Transverse colon (tissue), 4 donors: Measurements from ENCODE around the gene RER1. TPM values are rescaled to one million over a fixed set of nuclear protein-coding genes. Genes with fewer than 3 reads are reported as not detected.

Experiments
- DNase-seq: peaks from one replicate; pipeline ENCODE4 v3.0.0-alpha.2; 2019
- H3K27ac ChIP-seq, 4 donors: fragments of 200-600 bp; sonication (generic); 2 replicates each; pipeline ENCODE4 v1.5.1; 2016 to 2018; ENCODE audit warnings: inconsistent platforms in 4 of 4
- H3K27me3 ChIP-seq: fragments of 200-600 bp; sonication (generic); 2 replicates; pipeline ENCODE4 v1.5.1; 2017; ENCODE audit warnings: inconsistent platforms
- H3K36me3 ChIP-seq, 4 donors: fragments of 200-600 bp; sonication (generic); 2 replicates each; pipeline ENCODE4 v1.5.1; 2017 to 2019; ENCODE audit warnings: inconsistent platforms in 4 of 4
- H3K4me1 ChIP-seq, 4 donors: fragments of 200-600 bp; sonication (generic); 2 replicates each; pipeline ENCODE4 v1.5.1; 2017 to 2020; ENCODE audit warnings: inconsistent platforms in 4 of 4
- H3K4me3 ChIP-seq, 4 donors: fragments of 200-600 bp; sonication (generic); 1 replicate in 1 of 4; 2 replicates in 3 of 4; pipeline versions ENCODE4 v1.5.1 to v1.6.1; 2017 to 2019; ENCODE audit warnings: inconsistent platforms in 4 of 4
- H3K9me3 ChIP-seq, 2 donors: fragments of 200-600 bp; sonication (generic); 2 replicates each; pipeline ENCODE4 v1.5.1; 2017 to 2019; ENCODE audit warnings: inconsistent platforms in 2 of 2
- EP300 ChIP-seq: sonication (generic); formaldehyde crosslinking; IDR thresholded peaks from one replicate; pipeline ENCODE4 v1.6.1; 2017; ENCODE audit warnings: antibody characterized with exemption, low read depth
- POLR2A ChIP-seq: fragments of 450-650 bp; IDR thresholded peaks from one replicate; pipeline ENCODE4 v1.6.1; 2016; ENCODE audit warnings: antibody characterized with exemption, mild to moderate bottlenecking, moderate library complexity
- POLR2AphosphoS5 ChIP-seq, 3 donors: sonication (generic); formaldehyde crosslinking; IDR thresholded peaks; one replicate each; pipeline ENCODE4 v1.6.1; 2016; ENCODE audit warnings: antibody characterized with exemption in 3 of 3
- WGBS, 2 donors: methylation state at CpG; one replicate each; pipeline ENCODE4 v1.1.5; 2018; ENCODE audit warnings: low coverage in 1 of 2; 5-methylcytosine and 5-hydroxymethylcytosine counted together
- in situ Hi-C, 4 donors: fragments of 200-750 bp; cut with MboI; loops; one replicate each; pipeline versions ENCODE4 v1.15.0 to v1.15.1; 2017; ENCODE audit warnings: low sequenced_read_pairs in 3 of 4, low pct_ligation_motif_present in 1 of 4, low pct_unique_long_range_greater_than_20kb in 1 of 4
- intact Hi-C: fragments of 100-400 bp; cut with DNase I; formaldehyde crosslinking; loops from one replicate; pipeline ENCODE4 v1.15.1; 2023; ENCODE audit warnings: low total_unique reads
- total RNA-seq, 4 donors: library from RNA; depleted of rRNA; stranded (reverse); fragments of >200 nt; gene quantifications; one replicate each; pipeline ENCODE4 v1.1.0, GENCODE V29; 2016
- TF ChIP-seq, protein P1 (sequence below), 5 experiments: fragments of 200-600 bp in 3 of 5; fragments of 450-650 bp in 2 of 5; sonication (generic) in 3 of 5; IDR thresholded peaks; 1 replicate in 2 of 5; 2 replicates in 3 of 5; pipeline ENCODE4 v1.5.1; 2016 to 2017; ENCODE audit warnings: antibody characterized with exemption in 5 of 5, inconsistent platforms in 3 of 5, mild to moderate bottlenecking in 2 of 5, moderate library complexity in 1 of 5

The RER1 gene
- total RNA-seq, 4 donors from 2014 or later, result 36.2 to 129 (median 111) TPM

DNA sequence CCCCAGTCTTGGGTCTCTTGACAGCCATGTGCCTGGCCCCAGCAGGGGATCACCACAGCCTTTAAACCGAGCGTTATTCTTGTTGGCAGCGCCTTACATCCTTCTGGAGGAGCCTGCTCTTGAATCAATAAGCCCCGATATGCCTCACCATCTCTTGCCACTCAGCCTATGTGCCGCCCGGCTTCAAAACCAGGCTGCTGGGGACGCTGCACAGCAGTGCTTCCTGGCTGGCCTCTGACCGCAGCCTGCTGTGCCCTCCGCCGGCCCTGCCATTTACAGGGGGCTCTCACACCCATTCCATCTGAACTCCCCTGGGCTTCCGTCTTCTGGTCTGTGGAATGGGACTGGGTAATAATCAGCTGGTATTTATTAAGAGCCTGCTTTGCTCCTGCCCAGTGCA is 23.7 kb downstream of the RER1 start:
- Histone ChIP-seq H3K27me3 (peaks cover 29% of the 10 kb centered on the region), H3K4me1 (peaks cover 19 to 44% (median 34%) of the 10 kb centered on the region in 4 donors), H3K27ac (peak overlapping the region; percentile 73 to 84 (median 76)), H3K4me3 (peak overlapping the region in 1 of 4 donors; percentile 35), H3K9me3 (no peaks in the 10 kb centered on the region), H3K36me3 (no peaks in the 10 kb centered on the region)
- TF ChIP-seq EP300, result no peak
- TF ChIP-seq POLR2AphosphoS5 (IDR thresholded peaks at IDR 0.05), result no peak
- intact Hi-C loops (loop anchor here (5.0 kb wide), 1 partner anchor 132 kb away; no protein-coding TSS in a partner anchor), in situ Hi-C loops (loop anchor here (10.0 to 25.0 kb wide), 4 partner anchors 129 to 229 kb away; partner anchors contain the start of genes MMEL1 (in 1 of the 4) and TNFRSF14 (in 1 of the 4))
- no peak for DNase-seq
- WGBS, 2 donors, result 20 to 47% methylated on average over 3 to 11 of the region's 11 CpGs

DNA sequence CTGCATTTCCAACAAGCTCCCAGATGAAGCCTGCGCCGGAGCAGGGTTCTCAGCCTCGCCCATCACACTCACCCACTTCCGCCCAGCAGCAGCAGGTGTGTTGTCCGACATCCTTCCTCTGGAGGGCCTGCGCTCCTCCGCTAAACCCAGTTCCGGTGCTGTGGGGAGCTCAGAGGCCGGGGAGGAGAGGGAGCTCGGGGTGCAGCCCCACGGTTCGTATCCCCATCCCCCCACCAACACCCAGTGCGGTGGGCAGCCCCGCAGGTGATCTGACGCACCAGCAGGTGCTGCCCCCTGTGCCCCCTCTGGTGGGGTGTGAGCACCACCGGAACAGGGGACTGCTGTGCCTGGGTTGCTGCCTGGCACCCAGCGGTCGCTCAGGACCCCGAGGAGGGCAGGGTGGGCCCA is 24.2 kb downstream of the RER1 start:
- intact Hi-C loops (loop anchor here (5.0 kb wide), 1 partner anchor 131 kb away; no protein-coding TSS in a partner anchor), in situ Hi-C loops (loop anchor here (10.0 to 25.0 kb wide), 4 partner anchors 129 to 229 kb away; partner anchors contain the start of genes MMEL1 (in 1 of the 4) and TNFRSF14 (in 1 of the 4))
- WGBS, 2 donors, result 20 to 39% methylated on average over 3 to 17 of the region's 19 CpGs
- H3K27me3 ChIP-seq, result peaks cover 34% of the 10 kb centered on the region
- TF ChIP-seq POLR2AphosphoS5 (IDR thresholded peaks at IDR 0.05), result peak in 1 of 3 donors; percentile 6
- TF ChIP-seq, protein P1, sequence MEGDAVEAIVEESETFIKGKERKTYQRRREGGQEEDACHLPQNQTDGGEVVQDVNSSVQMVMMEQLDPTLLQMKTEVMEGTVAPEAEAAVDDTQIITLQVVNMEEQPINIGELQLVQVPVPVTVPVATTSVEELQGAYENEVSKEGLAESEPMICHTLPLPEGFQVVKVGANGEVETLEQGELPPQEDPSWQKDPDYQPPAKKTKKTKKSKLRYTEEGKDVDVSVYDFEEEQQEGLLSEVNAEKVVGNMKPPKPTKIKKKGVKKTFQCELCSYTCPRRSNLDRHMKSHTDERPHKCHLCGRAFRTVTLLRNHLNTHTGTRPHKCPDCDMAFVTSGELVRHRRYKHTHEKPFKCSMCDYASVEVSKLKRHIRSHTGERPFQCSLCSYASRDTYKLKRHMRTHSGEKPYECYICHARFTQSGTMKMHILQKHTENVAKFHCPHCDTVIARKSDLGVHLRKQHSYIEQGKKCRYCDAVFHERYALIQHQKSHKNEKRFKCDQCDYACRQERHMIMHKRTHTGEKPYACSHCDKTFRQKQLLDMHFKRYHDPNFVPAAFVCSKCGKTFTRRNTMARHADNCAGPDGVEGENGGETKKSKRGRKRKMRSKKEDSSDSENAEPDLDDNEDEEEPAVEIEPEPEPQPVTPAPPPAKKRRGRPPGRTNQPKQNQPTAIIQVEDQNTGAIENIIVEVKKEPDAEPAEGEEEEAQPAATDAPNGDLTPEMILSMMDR (IDR thresholded peaks at IDR 0.05), result peak in 2 of 5 experiments; percentile 25 to 46
- peak; percentile 27 for TF ChIP-seq POLR2A
- no peak for TF ChIP-seq EP300
- peaks cover 19 to 44% (median 34%) of the 10 kb centered on the region in 4 donors for H3K4me1 ChIP-seq
- H3K9me3 ChIP-seq, result no peaks in the 10 kb centered on the region
- peak; percentile 74 for DNase-seq
- H3K27ac ChIP-seq, result peak overlapping the region; percentile 73 to 84 (median 76)
- H3K4me3 ChIP-seq, result peak overlapping the region in 3 of 4 donors; percentile 16 to 37 (median 35)
- no peaks in the 10 kb centered on the region for H3K36me3 ChIP-seq

DNA sequence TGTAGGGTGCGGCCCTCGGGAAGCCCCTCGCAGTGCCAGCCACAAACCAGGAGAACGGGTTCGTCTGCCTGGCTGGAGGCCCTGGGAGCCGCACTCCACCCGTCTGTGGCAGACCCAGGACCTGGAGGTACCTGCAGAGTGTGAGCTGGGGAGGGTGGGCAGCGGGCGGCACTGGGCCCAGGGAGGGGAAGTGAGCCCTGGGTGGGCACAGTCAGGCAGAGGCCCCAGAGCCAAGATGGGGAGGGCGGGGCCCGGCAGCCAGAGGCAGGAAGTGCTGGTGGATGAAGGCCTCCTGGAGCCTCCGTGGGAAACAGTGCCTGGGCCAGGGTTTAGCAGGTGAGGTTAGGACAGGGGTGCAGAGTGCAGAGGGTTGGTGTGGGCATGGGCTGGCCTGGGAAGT is 24.8 kb downstream of the RER1 start:
- Histone ChIP-seq H3K27ac (peak overlapping the region; percentile 73 to 84 (median 76)), H3K9me3 (no peaks in the 10 kb centered on the region), H3K4me1 (peaks cover 19 to 42% (median 33%) of the 10 kb centered on the region in 4 donors), H3K4me3 (peak overlapping the region in 2 of 4 donors; percentile 35 to 37), H3K27me3 (peaks cover 39% of the 10 kb centered on the region), H3K36me3 (no peaks in the 10 kb centered on the region)
- intact Hi-C loops (loop anchor here (5.0 kb wide), 1 partner anchor 131 kb away; no protein-coding TSS in a partner anchor), in situ Hi-C loops (loop anchor here (10.0 to 25.0 kb wide), 4 partner anchors 128 to 228 kb away; partner anchors contain the start of genes MMEL1 (in 1 of the 4) and TNFRSF14 (in 1 of the 4))
- TF ChIP-seq POLR2AphosphoS5 (IDR thresholded peaks at IDR 0.05), result no peak
- TF ChIP-seq, protein P1 (IDR thresholded peaks at IDR 0.05), result no peak
- no peak for TF ChIP-seq EP300
- no peak for TF ChIP-seq POLR2A
- WGBS, 2 donors, result 8% methylated on average over 12 of the region's 12 CpGs; no CpG with 5 or more reads in 1 of the 2 donors
- peak; percentile 73 for DNase-seq

DNA sequence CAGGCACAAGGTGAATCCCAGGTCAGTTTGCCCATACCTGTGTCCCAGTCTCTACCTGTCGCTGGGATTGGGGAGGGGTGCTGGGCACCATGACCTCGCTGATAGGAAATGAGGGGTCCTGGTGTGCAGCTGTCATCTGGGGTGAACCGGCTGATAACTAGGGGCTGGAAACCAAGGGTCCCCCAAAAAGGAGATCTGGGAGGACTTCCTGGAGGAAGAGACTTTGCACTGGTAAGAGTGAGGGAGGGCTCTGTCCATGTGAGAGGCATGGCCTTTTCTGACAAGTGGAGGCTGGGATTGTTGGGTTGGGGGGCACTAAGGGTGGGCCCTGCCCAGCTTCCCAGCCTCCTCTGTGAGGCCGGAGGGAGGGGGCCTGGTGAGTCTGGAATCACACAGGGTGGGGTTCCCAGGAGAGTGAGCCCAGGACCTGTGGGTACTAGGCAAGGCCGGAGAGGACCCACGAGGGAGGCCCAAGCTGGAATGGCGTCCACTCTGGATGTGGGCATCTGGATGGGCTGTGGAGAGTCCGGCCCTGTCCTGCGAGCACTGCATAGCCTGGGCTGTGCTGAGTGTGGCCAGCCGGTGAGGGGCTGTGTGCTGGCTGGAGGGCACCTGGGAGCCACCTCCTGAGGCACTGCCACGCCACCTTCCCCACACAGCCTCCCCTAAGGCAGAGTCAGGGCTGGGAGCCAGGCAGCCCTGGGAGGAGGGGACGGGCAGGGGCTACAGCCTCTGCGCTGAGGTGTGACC is 25.6 kb downstream of the RER1 start:
- WGBS, 2 donors, result 81 to 100% methylated on average over 1 to 13 of the region's 13 CpGs
- no peak for DNase-seq
- Histone ChIP-seq H3K4me1 (peaks cover 16 to 36% (median 27%) of the 10 kb centered on the region in 4 donors), H3K27ac (peak overlapping the region in 2 of 4 donors; percentile 73 to 84), H3K27me3 (peaks cover 39% of the 10 kb centered on the region), H3K4me3 (no peak overlapping the region), H3K36me3 (no peaks in the 10 kb centered on the region), H3K9me3 (no peaks in the 10 kb centered on the region)
- no peak for TF ChIP-seq POLR2AphosphoS5 (IDR thresholded peaks at IDR 0.05)
- intact Hi-C loops, result loop anchor here (5.0 kb wide), 1 partner anchor 130 kb away; no protein-coding TSS in a partner anchor
- in situ Hi-C loops, result loop anchor here (10.0 to 25.0 kb wide), 4 partner anchors 128 to 228 kb away; partner anchors contain the start of genes MMEL1 (in 1 of the 4) and TNFRSF14 (in 1 of the 4)
